Panc1 (cell line): ENCODE measurements around the gene NOL11.

Source experiments
- CTCF ChIP-seq: fragments of 450-650 bp; IDR thresholded peaks from 2 replicates; pipeline ENCODE4 v1.5.1; 2017; ENCODE audit warnings: mild to moderate bottlenecking
- POLR2AphosphoS5 ChIP-seq: IDR thresholded peaks from 2 replicates; pipeline ENCODE4 v1.6.1; 2012; ENCODE audit warnings: mild to moderate bottlenecking, low read depth, low read length, moderate library complexity
- TF ChIP-seq, protein P1 (sequence below), 2 experiments: IDR thresholded peaks; 2 replicates each; pipeline ENCODE4 v1.6.1; 2011 to 2012; ENCODE audit warnings: low read depth in 2 of 2, control low read depth in 1 of 2, low read length in 1 of 2, mild to moderate bottlenecking in 1 of 2, moderate library complexity in 1 of 2; ENCODE audit not compliant: insufficient read depth in 1 of 2

GRCh38 chr17:67696347-67696746 lies 21.4 kb upstream of the NOL11 start:
- TF ChIP-seq CTCF (no peak), POLR2AphosphoS5 (no peak)
- TF ChIP-seq, protein P1, sequence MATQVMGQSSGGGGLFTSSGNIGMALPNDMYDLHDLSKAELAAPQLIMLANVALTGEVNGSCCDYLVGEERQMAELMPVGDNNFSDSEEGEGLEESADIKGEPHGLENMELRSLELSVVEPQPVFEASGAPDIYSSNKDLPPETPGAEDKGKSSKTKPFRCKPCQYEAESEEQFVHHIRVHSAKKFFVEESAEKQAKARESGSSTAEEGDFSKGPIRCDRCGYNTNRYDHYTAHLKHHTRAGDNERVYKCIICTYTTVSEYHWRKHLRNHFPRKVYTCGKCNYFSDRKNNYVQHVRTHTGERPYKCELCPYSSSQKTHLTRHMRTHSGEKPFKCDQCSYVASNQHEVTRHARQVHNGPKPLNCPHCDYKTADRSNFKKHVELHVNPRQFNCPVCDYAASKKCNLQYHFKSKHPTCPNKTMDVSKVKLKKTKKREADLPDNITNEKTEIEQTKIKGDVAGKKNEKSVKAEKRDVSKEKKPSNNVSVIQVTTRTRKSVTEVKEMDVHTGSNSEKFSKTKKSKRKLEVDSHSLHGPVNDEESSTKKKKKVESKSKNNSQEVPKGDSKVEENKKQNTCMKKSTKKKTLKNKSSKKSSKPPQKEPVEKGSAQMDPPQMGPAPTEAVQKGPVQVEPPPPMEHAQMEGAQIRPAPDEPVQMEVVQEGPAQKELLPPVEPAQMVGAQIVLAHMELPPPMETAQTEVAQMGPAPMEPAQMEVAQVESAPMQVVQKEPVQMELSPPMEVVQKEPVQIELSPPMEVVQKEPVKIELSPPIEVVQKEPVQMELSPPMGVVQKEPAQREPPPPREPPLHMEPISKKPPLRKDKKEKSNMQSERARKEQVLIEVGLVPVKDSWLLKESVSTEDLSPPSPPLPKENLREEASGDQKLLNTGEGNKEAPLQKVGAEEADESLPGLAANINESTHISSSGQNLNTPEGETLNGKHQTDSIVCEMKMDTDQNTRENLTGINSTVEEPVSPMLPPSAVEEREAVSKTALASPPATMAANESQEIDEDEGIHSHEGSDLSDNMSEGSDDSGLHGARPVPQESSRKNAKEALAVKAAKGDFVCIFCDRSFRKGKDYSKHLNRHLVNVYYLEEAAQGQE (IDR thresholded peaks at IDR 0.05; ENCODE audit: insufficient read depth in 1 of 2, low read depth in 2 of 2, low read length in 1 of 2): no peak
